ENCODE measurements around the gene IGFALS. TPM values are rescaled to one million over a fixed set of nuclear protein-coding genes. Genes with fewer than 3 reads are reported as not detected.

Gene IGFALS
- total RNA-seq, 4 donors from 2014 or later = 0.59 to 0.69 (median 0.64) TPM

DNA sequence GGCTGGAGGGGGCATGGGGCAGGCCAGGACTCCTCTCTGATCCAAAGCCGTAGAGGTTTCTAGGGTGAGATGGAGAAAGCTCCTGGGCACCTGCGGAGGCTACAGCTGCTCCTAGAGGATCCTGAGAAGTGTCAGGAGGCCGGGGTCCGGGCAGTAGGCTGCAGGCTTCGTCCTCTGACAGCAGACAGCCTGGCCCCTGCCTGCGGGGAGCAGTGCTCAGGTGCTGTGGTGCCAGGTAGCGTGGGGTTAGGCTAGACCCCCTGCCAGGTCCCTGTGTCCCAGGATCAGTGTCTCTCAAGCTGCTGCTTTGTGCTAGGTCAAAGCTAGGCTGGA is 19.1 kb downstream of the IGFALS start:
- H3K4me3 ChIP-seq (ENCODE audit: low read depth, poor library complexity, severe bottlenecking) = no peak overlapping the region
- intact Hi-C loops (cut with DNase I; ENCODE audit: low total_unique reads) = no loop called here
- DNase-seq (ENCODE audit: low spot score in 2 of 2) = no peak
- TF ChIP-seq, protein P1, sequence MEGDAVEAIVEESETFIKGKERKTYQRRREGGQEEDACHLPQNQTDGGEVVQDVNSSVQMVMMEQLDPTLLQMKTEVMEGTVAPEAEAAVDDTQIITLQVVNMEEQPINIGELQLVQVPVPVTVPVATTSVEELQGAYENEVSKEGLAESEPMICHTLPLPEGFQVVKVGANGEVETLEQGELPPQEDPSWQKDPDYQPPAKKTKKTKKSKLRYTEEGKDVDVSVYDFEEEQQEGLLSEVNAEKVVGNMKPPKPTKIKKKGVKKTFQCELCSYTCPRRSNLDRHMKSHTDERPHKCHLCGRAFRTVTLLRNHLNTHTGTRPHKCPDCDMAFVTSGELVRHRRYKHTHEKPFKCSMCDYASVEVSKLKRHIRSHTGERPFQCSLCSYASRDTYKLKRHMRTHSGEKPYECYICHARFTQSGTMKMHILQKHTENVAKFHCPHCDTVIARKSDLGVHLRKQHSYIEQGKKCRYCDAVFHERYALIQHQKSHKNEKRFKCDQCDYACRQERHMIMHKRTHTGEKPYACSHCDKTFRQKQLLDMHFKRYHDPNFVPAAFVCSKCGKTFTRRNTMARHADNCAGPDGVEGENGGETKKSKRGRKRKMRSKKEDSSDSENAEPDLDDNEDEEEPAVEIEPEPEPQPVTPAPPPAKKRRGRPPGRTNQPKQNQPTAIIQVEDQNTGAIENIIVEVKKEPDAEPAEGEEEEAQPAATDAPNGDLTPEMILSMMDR (IDR thresholded peaks at IDR 0.05) = no peak
- no peak for TF ChIP-seq POLR2A (IDR thresholded peaks at IDR 0.05)
- 82 to 85% methylated on average over 7 of the region's 7 CpGs for WGBS, 2 donors

DNA sequence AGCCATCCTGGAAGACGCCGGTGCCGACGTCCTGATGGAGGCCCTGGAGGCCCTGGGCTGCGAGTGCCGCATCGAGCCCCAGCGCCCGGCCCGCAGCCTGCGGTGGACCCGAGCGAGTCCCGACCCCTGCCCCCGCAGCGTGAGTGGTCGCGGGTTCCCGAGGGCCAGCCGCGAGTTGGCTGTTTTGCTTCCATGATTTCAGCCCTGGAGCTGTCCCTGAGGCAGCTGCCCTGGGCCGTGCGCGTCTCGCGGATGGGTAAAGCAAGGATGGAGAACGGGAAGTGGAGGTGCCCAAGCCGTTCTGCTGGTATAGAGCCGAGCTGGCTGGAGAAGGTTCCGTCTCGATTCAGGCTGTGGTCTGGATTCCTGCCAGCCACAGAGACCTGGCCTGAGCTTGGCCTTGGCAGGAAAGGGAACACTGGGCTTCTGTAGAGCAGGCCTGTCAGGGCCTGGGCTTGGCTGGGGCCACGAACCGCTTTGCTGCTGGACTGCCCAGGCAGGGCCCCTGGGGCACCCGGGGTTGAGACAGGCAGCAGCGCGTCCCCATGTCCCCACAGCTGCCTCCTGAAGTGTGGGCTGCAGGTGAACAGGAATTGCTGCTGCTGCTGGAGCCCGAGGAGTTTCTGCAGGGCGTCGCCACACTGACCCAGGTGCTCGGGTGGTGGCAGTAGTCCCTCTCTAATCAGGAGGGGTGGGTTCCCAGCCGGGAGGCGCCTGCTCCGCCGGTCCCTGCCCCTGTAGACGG is 19.6 kb downstream of the IGFALS start:
- peak overlapping the region; percentile 69 for H3K4me3 ChIP-seq (ENCODE audit: low read depth, poor library complexity, severe bottlenecking)
- TF ChIP-seq, protein P1 (IDR thresholded peaks at IDR 0.05) = no peak
- TF ChIP-seq POLR2A (IDR thresholded peaks at IDR 0.05) = no peak
- intact Hi-C loops (cut with DNase I; ENCODE audit: low total_unique reads) = no loop called here
- no peak for DNase-seq (ENCODE audit: low spot score in 2 of 2)
- WGBS, 2 donors = 3 to 15% methylated on average over 21 to 31 of the region's 45 CpGs

DNA sequence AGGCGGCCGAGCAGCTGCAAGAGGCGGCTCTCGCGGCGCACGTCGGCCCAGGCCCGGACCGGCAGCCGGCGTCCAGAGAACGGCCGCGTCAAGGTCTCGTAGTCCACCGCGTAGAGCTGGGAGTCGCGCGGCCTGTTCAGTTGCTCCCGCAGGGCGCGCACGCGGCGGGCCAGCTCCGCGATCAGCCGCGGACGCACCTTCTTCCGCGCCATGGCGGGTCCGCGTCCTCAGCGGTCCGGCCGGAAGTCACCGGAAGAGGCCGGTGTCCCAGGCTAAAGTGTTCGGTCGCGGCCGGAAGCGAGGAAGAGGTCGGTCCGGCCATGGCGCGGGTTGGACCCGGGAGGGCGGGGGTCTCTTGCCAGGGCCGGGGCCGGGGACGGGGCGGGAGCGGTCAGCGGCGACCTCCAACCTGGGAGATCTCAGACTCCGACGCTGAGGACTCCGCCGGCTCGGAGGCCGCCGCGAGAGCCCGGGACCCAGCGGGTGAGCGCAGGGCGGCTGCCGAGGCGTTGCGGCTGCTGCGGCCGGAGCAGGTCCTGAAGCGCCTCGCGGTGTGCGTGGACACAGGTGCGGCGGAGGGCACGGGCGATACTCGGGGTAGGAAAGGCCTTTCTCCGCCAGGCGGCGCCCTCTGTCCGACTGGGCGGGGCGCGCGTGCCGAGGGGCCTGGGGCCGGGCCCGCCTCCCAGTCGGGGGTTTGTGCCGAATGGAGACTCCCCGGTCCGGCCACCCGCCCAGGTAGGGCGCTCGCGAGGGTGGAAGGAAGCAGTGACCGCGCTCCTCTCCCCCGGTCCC is 20.4 kb downstream of the IGFALS start, which contains the start of gene MRPS34:
Gene MRPS34 (minus strand): TSS at position 227 of the 795 bp plus-strand sequence. CDS start 15 bp downstream, at position 212.
- intact Hi-C loops (cut with DNase I; ENCODE audit: low total_unique reads) = no loop called here
- peak in 1 of 2 donors; percentile 96 for DNase-seq (ENCODE audit: low spot score in 2 of 2)
- 1% methylated on average over 26 to 66 of the region's 108 CpGs for WGBS, 2 donors
- TF ChIP-seq, protein P1 (IDR thresholded peaks at IDR 0.05) = no peak
- TF ChIP-seq POLR2A (IDR thresholded peaks at IDR 0.05) = no peak
- peak within 1 kb of the TSS; percentile 69 for H3K4me3 ChIP-seq (ENCODE audit: low read depth, poor library complexity, severe bottlenecking)

- no peak for DNase-seq (ENCODE audit: low spot score in 2 of 2)
- WGBS, 2 donors = 1% methylated on average over 26 to 34 of the region's 53 CpGs
- TF ChIP-seq, protein P1 (IDR thresholded peaks at IDR 0.05) = no peak
- no peak for TF ChIP-seq POLR2A (IDR thresholded peaks at IDR 0.05)
- intact Hi-C loops (cut with DNase I; ENCODE audit: low total_unique reads) = no loop called here
- H3K4me3 ChIP-seq (ENCODE audit: low read depth, poor library complexity, severe bottlenecking) = peak within 1 kb of the TSS; percentile 69
Measured at GRCh38 chr16:1772362-1772907, 21.1 kb downstream of the IGFALS start, which contains the start of gene EME2. EME2 (plus strand) TSS chr16:1772810; CDS start chr16:1773228, 418 bp downstream.

DNA sequence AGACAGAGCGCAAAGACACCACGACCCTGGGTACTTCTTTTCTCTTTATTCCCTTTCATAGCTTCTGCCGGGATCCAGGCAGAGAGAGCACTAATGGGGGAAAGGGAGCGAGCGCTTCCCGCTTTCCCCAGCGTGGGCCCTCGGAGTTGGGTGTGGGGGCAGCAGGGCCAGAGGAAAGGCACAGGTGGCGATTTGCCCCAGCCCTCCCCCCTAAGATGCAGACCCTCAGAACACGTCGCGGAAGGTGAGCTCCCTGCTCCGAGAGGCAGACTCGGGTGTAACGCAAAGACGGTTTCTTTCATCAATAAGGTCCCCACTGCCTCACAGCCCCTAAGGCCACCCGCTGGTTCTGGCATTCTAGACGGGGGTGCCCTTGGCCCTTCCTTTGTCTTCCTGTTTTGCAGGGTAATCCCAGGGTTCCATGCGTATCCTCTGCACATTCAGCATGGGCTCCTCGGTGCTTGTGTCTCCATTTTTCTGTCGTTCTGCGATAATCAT is 21.6 kb downstream of the IGFALS start:
- peak overlapping the region; percentile 69 for H3K4me3 ChIP-seq (ENCODE audit: low read depth, poor library complexity, severe bottlenecking)
- DNase-seq (ENCODE audit: low spot score in 2 of 2) = no peak
- intact Hi-C loops (cut with DNase I; ENCODE audit: low total_unique reads) = no loop called here

More for the DNA sequence above, 21.6 kb downstream of the IGFALS start:
- 5 to 7% methylated on average over 22 of the region's 22 CpGs for WGBS, 2 donors
- TF ChIP-seq POLR2A (IDR thresholded peaks at IDR 0.05) = no peak
- TF ChIP-seq, protein P1 (IDR thresholded peaks at IDR 0.05) = no peak

Measured in lower leg skin (tissue), 4 donors.